Spleen (tissue), 11 donors: Measurements from ENCODE around the gene HDAC8. TPM values are rescaled to one million over a fixed set of nuclear protein-coding genes. Genes with fewer than 3 reads are reported as not detected.
"Not testable (repeated sequence)": the region's sequence is repeated elsewhere in the genome, so short reads cannot be mapped to it uniquely, and the experiment has no call there.

Experiments used
- DNase-seq: peaks from one replicate; pipeline ENCODE4 v3.0.0-alpha.2; 2020
- H3K27ac ChIP-seq, 8 donors: fragments of 200-600 bp; sonication (generic) in 7 of 8; 1 replicate in 4 of 8; 2 replicates in 4 of 8; pipeline versions ENCODE4 v1.5.0 to v1.8.0; 2016 to 2021; ENCODE audit warnings: inconsistent platforms in 4 of 8, mild to moderate bottlenecking in 4 of 8, moderate library complexity in 1 of 8
- H3K27me3 ChIP-seq, 7 donors: fragments of 200-600 bp; sonication (generic) in 6 of 7; replicated peaks in 1 of 7; 1 replicate in 4 of 7; 2 replicates in 3 of 7; pipeline versions ENCODE4 v1.5.0 to v1.8.0; 2016 to 2021; ENCODE audit warnings: inconsistent platforms in 3 of 7, mild to moderate bottlenecking in 1 of 7
- H3K36me3 ChIP-seq, 6 donors: fragments of 200-600 bp; sonication (generic) in 5 of 6; 1 replicate in 4 of 6; 2 replicates in 2 of 6; pipeline versions ENCODE4 v1.5.0 to v1.8.0; 2016 to 2021; ENCODE audit warnings: inconsistent platforms in 2 of 6
- H3K4me1 ChIP-seq, 6 donors: fragments of 200-600 bp; sonication (generic) in 5 of 6; 1 replicate in 3 of 6; 2 replicates in 3 of 6; pipeline versions ENCODE4 v1.5.0 to v1.8.0; 2016 to 2021; ENCODE audit warnings: inconsistent platforms in 3 of 6
- H3K4me3 ChIP-seq, 8 donors: fragments of 200-600 bp; sonication (generic) in 7 of 8; 1 replicate in 4 of 8; 2 replicates in 4 of 8; pipeline versions ENCODE4 v1.5.0 to v1.8.0; 2016 to 2021; ENCODE audit warnings: inconsistent platforms in 4 of 8, mild to moderate bottlenecking in 4 of 8, moderate library complexity in 2 of 8
- H3K9me3 ChIP-seq, 8 donors: fragments of 200-600 bp; sonication (generic) in 7 of 8; 1 replicate in 4 of 8; 2 replicates in 4 of 8; pipeline versions ENCODE4 v1.5.0 to v1.8.0; 2016 to 2021; ENCODE audit warnings: inconsistent platforms in 4 of 8
- CTCF ChIP-seq, 11 experiments: fragments of 200-600 bp in 7 of 11; fragments of 450-650 bp in 4 of 11; sonication (generic) in 4 of 11; IDR thresholded peaks in 8 of 11; conservative IDR thresholded peaks in 3 of 11; 1 replicate in 7 of 11; 2 replicates in 4 of 11; pipeline versions ENCODE4 v1.4.0 to v1.8.0; 2016 to 2021; ENCODE audit warnings: antibody characterized with exemption in 11 of 11, inconsistent platforms in 4 of 11, mild to moderate bottlenecking in 1 of 11
- POLR2A ChIP-seq, 3 donors: fragments of 450-650 bp; IDR thresholded peaks; one replicate each; pipeline ENCODE4 v1.5.1; 2017; ENCODE audit warnings: antibody characterized with exemption in 3 of 3, mild to moderate bottlenecking in 1 of 3
- POLR2AphosphoS5 ChIP-seq, 3 donors: sonication (generic); formaldehyde crosslinking; IDR thresholded peaks; one replicate each; pipeline ENCODE4 v1.5.1; 2017; ENCODE audit warnings: antibody characterized with exemption in 3 of 3
- WGBS, 5 donors: extraction: QIAGEN DNeasy Blood & Tissue Kit in 3 of 5; methylation state at CpG; one replicate each; pipeline versions ENCODE4 v1.1.5 to v1.1.7; 2013 to 2018; 5-methylcytosine and 5-hydroxymethylcytosine counted together
- intact Hi-C: fragments of 100-400 bp; cut with DNase I; formaldehyde crosslinking; loops from one replicate; pipeline ENCODE4 v1.15.0; 2023; ENCODE audit warnings: low total_unique reads
- polyA plus RNA-seq, 3 donors: library from polyadenylated mRNA; stranded (reverse); fragments of 200-250 nt; gene quantifications; one replicate each; pipeline ENCODE4 v1.2.1, GENCODE V29; 2013
- total RNA-seq, 7 donors: library from RNA; depleted of rRNA in 3 of 7; stranded (reverse); fragments of >200 nt in 3 of 7; fragmentation: NEBNext Ultra II Directional in 4 of 7; extraction: Animal tissue kit (Norgen Biotek cat#: 25700) in 4 of 7; gene quantifications; one replicate each; pipeline versions ENCODE4 v1.1.0 to v1.2.1, GENCODE V29; 2016 to 2021
- donor health status: healthy with polysubstance abuse.
- donor health status: DM: no; HTN: no; CAD: no; lungs with moderate emphysema.
- donor health status: DM: no; HTN: no; CAD: no.
- donor health status: Bipolar disorder and iron deficiency.
- donor health status: healthy.
- donor health status: DM: no; HTN: no; CAD: no.
- donor health status: DM: yes; HTN: yes; CAD: no.

Gene HDAC8
- total and polyA plus RNA-seq, 10 donors, result 15.6 to 54.6 (median 33.5) TPM

- Histone ChIP-seq H3K4me1 (no peaks in the 10 kb centered on the region), H3K9me3 (no peaks in the 10 kb centered on the region), H3K27me3 (peaks cover 0 to 3% (median 0%) of the 10 kb centered on the region in 7 donors), H3K4me3 (no peak overlapping the region), H3K27ac (no peak overlapping the region), H3K36me3 (no peaks in the 10 kb centered on the region)
- no peak for DNase-seq
- 72 to 94% (median 83%) methylated on average over 7 to 8 of the region's 8 CpGs for WGBS, 5 donors
- TF ChIP-seq POLR2AphosphoS5 (IDR thresholded peaks at IDR 0.05), result no peak
- intact Hi-C loops, result no loop called here
These were observed 245.9 kb downstream of the HDAC8 start for GRCh38 chrX:72326605-72327300.

GRCh38 chrX:72319651-72320050 is 253.0 kb downstream of the HDAC8 start:
- WGBS, 5 donors, result 88 to 100% (median 97%) methylated on average over 8 of the region's 8 CpGs
- H3K9me3 ChIP-seq, result not testable (repeated sequence)

GRCh38 chrX:72317139-72317538 is 255.5 kb downstream of the HDAC8 start:
- H3K4me3 ChIP-seq, result no peak overlapping the region
- no peak overlapping the region for H3K27ac ChIP-seq
- whole genome bisulfite sequencing, 5 donors, result 84 to 93% (median 89%) methylated on average over 2 to 4 of the region's 4 CpGs
- H3K27me3 ChIP-seq, result peaks cover 0 to 5% (median 2%) of the 10 kb centered on the region in 7 donors
- intact Hi-C loops, result no loop called here
- no peaks in the 10 kb centered on the region for H3K36me3 ChIP-seq
- H3K4me1 ChIP-seq, result no peaks in the 10 kb centered on the region
- no peaks in the 10 kb centered on the region for H3K9me3 ChIP-seq
- TF ChIP-seq POLR2A (IDR thresholded peaks at IDR 0.05), result no peak
- TF ChIP-seq POLR2AphosphoS5 (IDR thresholded peaks at IDR 0.05), result no peak
- TF ChIP-seq CTCF (IDR thresholded peaks at IDR 0.05 in 8 of 11, conservative IDR thresholded peaks at IDR 0.05 in 3 of 11), result no peak
- DNase-seq, result no peak

More at GRCh38 chrX:72319651-72320050, 253.0 kb downstream of the HDAC8 start:
- H3K27me3 ChIP-seq, H3K4me1 ChIP-seq, intact Hi-C loops, H3K36me3 ChIP-seq, DNase-seq, H3K4me3 ChIP-seq, H3K27ac ChIP-seq: not testable (repeated sequence)

GRCh38 chrX:72316408-72317110 is 256.1 kb downstream of the HDAC8 start:
- no peak overlapping the region for H3K4me3 ChIP-seq
- no peaks in the 10 kb centered on the region for H3K4me1 ChIP-seq
- no peaks in the 10 kb centered on the region for H3K36me3 ChIP-seq
- WGBS, 5 donors, result 46 to 85% (median 70%) methylated on average over 8 to 12 of the region's 12 CpGs
- peaks cover 0 to 11% (median 2%) of the 10 kb centered on the region in 7 donors for H3K27me3 ChIP-seq
- no peak for TF ChIP-seq POLR2AphosphoS5 (IDR thresholded peaks at IDR 0.05)
- TF ChIP-seq POLR2A (IDR thresholded peaks at IDR 0.05), result no peak
- TF ChIP-seq CTCF (IDR thresholded peaks at IDR 0.05 in 8 of 11, conservative IDR thresholded peaks at IDR 0.05 in 3 of 11), result no peak
- H3K9me3 ChIP-seq, result no peaks in the 10 kb centered on the region
- intact Hi-C loops, result no loop called here
- no peak overlapping the region for H3K27ac ChIP-seq
- DNase-seq, result no peak

GRCh38 chrX:72314881-72315280 is 257.8 kb downstream of the HDAC8 start:
- DNase-seq, result no peak
- Histone ChIP-seq H3K27ac (no peak overlapping the region), H3K36me3 (no peaks in the 10 kb centered on the region), H3K27me3 (peaks cover 0 to 24% (median 7%) of the 10 kb centered on the region in 7 donors), H3K9me3 (no peaks in the 10 kb centered on the region), H3K4me1 (no peaks in the 10 kb centered on the region), H3K4me3 (no peak overlapping the region)
- TF ChIP-seq CTCF (IDR thresholded peaks at IDR 0.05 in 8 of 11, conservative IDR thresholded peaks at IDR 0.05 in 3 of 11) (no peak), POLR2AphosphoS5 (IDR thresholded peaks at IDR 0.05) (no peak), POLR2A (IDR thresholded peaks at IDR 0.05) (no peak)
- 60 to 83% (median 72%) methylated on average over 2 to 3 of the region's 3 CpGs for WGBS, 5 donors
- intact Hi-C loops, result no loop called here
